HFF-Myc (cell line): Measurements from ENCODE around the gene GTPBP8.

Experiments used
- DNase-seq: peaks from one replicate; pipeline ENCODE4 v3.0.0-alpha.2; 2011; ENCODE audit warnings: low read depth; ENCODE audit errors: extremely low read depth
- H3K4me3 ChIP-seq: replicated peaks from 2 replicates; pipeline ENCODE4 v1.5.1; 2011; ENCODE audit warnings: low read depth, mild to moderate bottlenecking, control low read depth, low read length
- TF ChIP-seq, protein P1 (sequence below): IDR thresholded peaks from 2 replicates; pipeline ENCODE4 v1.5.1; 2012; ENCODE audit warnings: mild to moderate bottlenecking, low read depth, low read length, control low read depth; ENCODE audit errors: missing control alignments

Gene GTPBP8

DNA sequence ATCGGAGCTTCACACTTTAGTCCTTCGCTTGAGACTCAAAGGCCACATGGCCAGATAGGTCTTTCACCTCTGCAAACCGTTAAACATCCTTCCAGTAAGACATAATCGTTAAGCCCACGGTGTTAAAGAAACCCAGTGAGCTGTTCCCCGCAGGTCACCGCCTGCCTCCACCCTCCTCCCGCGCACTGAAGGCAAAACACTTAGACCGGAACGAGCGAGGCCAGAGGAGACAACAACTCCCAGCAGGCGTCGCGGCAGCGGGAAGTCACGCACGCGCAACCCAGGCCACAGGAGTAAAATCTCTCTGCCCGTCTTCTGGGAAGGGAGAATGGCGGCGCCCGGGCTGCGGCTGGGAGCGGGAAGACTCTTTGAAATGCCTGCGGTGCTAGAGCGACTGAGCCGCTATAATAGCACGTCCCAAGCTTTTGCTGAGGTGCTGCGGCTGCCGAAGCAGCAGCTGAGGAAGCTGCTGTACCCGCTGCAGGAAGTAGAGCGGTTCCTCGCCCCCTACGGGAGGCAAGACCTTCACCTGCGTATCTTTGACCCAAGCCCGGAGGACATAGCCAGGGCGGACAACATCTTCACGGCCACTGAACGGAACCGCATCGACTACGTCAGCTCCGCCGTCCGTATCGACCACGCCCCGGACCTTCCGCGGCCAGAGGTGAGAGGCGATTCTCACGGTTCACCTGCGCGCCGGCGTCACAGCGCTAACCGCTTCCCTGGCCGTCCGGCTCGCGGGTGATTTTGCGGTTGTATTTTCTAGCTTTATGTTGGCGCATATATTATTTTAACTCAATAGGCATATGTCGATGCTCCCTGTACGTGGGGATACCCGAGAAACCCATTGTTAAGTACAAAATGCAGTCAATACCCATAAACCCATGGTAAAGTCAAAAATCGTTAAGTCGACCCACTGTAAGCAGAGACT lies at the start of gene GTPBP8:
GTPBP8 (plus strand) TSS at position 313 of the 931 bp plus-strand sequence; CDS start at position 329, 16 bp downstream.
- TF ChIP-seq, protein P1, sequence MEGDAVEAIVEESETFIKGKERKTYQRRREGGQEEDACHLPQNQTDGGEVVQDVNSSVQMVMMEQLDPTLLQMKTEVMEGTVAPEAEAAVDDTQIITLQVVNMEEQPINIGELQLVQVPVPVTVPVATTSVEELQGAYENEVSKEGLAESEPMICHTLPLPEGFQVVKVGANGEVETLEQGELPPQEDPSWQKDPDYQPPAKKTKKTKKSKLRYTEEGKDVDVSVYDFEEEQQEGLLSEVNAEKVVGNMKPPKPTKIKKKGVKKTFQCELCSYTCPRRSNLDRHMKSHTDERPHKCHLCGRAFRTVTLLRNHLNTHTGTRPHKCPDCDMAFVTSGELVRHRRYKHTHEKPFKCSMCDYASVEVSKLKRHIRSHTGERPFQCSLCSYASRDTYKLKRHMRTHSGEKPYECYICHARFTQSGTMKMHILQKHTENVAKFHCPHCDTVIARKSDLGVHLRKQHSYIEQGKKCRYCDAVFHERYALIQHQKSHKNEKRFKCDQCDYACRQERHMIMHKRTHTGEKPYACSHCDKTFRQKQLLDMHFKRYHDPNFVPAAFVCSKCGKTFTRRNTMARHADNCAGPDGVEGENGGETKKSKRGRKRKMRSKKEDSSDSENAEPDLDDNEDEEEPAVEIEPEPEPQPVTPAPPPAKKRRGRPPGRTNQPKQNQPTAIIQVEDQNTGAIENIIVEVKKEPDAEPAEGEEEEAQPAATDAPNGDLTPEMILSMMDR = no peak
- DNase-seq = peak; percentile 60

DNA sequence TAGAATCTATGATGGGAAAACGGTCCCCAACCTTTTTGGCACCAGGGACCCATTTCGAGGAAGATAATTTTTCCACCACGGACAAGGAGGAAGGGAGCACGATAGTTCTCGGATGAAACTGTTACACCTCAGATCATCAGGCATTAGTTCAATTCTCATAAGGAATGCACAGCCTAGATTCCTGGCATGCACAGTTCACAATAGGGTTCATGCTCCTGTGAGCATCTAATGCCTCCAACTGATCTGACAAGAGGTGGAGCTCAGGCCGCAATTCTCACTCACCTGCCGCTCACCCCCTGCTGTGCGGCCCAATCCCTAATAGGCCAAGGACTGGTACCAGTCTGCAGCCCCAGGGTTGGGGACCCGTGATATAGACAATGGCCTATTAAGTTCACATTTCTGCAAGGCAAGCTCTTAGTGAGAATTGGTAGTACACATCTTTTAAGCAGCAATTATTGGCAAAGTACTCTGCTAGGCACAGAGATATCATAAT lies 42.4 kb upstream of the GTPBP8 start:
- no peak for DNase-seq
- TF ChIP-seq, protein P1 = no peak
- no peak overlapping the region for H3K4me3 ChIP-seq

More for the DNA sequence above, at the start of gene GTPBP8:
- peak within 1 kb of the TSS; percentile 85 for H3K4me3 ChIP-seq

DNA sequence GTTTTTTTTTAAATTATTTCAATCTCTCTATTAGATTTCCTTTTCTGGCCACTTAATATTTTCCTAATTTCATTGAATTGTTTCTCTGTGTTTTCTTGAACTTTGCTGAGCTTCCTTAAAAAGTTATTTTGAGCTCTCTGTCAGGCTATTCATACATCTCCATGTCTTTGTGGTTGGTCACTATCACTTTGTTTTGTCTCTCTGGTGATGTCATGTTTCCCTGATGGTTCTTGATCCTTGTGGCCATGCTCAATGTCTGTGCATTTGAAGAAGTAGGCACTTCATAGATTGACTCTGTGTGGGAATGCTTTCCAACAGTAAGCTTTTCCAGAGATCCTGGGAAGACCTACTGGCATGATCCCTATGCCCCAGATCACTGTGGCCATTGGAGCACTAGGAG lies 34.4 kb upstream of the GTPBP8 start:
- DNase-seq = no peak
- TF ChIP-seq, protein P1 = no peak
- H3K4me3 ChIP-seq = no peak overlapping the region

DNA sequence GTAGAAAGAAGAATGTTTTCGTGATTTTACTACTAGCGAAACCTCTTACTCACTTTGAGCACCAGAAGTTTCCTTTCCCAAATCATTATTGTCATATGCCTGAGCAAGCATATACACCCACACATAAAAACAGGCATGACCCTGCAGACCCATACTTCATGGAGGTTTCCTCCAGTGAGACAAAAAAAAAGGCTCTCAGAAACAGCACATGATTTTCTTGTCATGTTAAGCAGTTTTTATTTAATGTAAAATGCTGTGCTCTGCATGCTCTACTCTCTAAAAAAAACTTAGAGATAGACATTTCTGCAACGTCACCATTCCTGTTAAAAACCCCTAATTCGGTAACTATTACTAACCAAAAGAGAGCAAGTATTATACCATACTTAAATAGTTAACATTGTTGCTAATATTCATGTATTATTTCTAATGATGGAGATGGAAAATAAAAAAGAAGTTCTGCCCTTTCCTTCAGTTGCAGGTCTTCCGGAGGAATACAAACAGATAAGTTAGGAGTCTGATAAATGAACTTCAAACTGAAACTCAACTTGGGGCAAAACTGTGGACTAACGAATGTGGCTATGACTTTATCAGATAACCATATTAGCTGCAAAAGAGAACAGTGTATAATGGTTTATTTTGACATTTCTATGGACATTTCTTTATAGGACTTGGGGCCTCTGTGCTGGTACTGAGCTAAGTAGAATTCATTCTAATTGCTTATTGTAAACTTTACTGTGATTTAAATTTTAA lies 31.8 kb upstream of the GTPBP8 start:
- TF ChIP-seq, protein P1 = no peak
- DNase-seq = no peak
- H3K4me3 ChIP-seq = no peak overlapping the region

DNA sequence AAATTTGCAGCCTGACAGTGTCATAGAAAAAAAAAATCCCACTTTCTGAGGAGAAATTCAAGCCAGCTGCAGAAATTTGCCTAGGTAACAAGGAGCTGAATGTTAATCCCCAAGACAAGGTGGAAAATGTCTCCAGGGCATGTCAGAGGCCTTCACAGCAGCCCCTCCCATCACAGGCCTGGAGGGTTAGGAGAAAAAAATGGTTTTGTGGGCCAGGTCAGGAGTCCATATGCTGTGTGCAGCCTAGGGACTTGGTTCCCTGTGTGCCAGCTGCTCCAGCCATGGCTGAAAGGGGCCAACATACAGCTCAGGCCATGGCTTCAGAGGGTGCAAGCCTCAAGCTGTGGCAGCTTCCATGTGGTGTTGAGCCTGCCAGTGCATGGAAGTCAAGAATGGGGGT lies 27.1 kb upstream of the GTPBP8 start:
- no peak for DNase-seq
- no peak overlapping the region for H3K4me3 ChIP-seq
- TF ChIP-seq, protein P1 = no peak

DNA sequence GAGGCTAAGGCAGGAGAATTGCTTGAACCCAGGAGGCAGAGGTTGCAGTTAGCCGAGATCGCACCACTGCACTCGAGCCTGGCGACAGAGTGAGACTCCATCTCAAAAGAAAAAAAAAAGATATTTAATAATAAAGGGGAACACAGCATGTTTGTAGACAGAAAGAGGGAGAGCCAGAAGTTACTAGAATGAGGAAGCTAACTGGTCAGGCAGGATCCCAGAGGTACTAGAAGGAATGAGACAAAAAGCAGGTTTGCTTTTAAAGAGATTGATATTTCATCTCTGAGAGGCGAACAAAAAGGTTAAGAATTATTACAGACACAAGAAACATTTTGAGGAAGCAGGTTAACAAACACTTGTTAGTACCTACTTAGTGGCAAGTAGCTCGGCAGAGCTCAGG lies 25.1 kb upstream of the GTPBP8 start:
- H3K4me3 ChIP-seq = no peak overlapping the region
- DNase-seq = no peak
- TF ChIP-seq, protein P1 = no peak
